NCI-H526 (cell line): ENCODE measurements around the gene COL15A1.

Experiments used
- DNase-seq, 2 experiments: peaks; one replicate each; lab custom pipeline; 2025; lab: John Stamatoyannopoulos, UW

The COL15A1 gene

DNA sequence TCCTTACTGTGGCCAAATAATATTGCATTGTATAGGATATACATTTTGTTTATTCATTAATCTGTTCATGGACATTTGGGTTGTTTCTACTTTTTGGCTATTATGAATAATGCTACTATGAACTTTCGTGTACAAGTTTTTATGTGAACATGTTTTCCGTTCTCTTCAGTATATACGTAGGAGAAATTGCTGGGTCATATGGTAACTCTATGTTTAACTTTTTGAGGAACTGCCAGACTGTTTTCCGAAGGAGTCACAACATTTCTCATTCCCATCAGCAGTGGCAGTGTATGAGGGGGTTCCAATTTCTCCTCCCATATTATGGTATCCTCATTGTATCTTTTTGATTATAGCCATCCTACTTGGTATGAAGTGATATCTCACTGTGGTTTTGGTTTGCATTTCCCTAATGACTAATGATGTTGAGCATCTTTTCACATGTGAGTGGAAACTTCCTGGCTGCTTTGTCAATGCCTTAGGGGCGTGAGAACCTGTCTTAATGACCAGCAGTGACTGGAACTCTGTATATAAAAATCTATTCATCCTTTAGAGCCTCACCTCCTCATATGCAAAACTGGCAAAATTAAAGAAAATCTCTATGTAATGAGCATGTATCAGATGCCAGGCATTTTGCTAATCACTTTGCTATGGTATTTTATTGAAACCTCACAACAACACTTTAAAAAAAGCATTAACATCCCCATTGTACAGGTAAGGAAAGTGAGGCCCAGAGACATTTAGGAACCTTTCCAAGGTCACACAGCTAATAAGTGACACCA lies 113.4 kb downstream of the COL15A1 start:
- DNase-seq = no peak

GRCh38 chr9:99057665-99058625 lies 114.2 kb downstream of the COL15A1 start:
- DNase-seq = no peak

DNA sequence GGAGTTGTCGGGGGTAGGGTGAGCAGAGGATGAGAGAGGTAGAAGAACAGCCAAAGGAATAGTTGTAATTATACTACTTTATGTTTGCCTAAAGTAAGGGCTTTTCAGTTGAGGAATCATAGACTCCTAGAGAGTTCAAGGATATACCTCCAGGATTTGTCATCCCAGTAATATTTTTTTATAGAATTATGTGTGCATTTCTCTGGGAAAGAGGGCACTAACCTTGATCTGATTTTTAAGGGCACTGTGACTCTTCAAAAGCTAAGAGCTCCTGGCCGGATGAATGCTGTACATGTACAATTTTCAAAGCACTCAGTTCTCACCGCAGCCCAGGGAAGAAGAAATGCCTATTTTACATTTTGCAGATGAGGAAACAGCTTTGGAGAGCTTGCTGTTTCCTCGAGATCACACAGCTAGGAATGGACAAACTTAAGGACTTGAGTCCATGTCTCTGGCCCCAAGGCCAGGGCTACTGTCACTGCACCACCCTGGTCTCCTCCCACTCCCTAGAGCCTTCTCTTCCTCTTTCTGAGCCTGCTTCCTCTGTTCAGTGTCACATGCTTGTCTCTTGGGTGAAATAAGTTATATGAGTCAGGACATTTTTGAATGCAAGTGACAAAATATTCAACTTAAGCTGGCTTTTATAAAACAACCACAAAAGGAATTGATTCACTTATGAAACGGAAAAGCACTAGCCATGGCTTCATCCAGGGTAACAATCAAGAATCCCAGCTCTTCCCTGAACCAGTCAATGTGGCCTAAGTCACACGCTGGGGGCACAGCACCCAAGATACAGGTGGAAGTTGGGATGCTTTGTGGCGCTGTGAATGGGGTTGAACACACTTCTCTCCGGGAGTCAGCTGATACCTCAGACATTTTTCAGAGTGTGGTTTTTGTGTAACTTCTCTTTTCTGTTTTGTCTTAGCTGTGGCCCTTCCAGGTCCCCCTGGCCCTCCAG lies 115.5 kb downstream of the COL15A1 start:
- DNase-seq = no peak

- no peak for DNase-seq
Observed at GRCh38 chr9:99060621-99061020, 116.9 kb downstream of the COL15A1 start.

DNA sequence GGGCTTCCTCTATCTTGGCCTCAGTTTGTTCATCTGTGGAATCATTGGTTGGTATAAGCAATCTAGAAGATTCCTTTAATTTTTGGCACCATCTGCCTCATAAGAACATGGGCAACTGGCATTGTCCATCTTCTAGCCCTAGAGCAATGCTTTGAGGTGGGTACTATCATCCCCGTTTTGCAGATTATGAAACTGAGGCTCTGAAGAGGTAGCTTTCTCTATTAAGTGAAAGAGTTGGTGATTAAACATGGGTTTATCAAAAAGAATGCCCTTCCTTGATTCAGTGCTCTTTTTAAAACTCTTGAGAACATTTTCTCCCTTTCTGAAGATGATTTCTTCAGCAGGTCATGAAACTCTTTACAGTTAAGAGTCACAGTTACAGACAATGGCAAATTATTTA lies 118.8 kb downstream of the COL15A1 start:
- no peak for DNase-seq

- DNase-seq = no peak
Observed at GRCh38 chr9:99063522-99063921, 119.8 kb downstream of the COL15A1 start.

- DNase-seq = no peak
Observed at GRCh38 chr9:99066571-99066970, 122.9 kb downstream of the COL15A1 start.

DNA sequence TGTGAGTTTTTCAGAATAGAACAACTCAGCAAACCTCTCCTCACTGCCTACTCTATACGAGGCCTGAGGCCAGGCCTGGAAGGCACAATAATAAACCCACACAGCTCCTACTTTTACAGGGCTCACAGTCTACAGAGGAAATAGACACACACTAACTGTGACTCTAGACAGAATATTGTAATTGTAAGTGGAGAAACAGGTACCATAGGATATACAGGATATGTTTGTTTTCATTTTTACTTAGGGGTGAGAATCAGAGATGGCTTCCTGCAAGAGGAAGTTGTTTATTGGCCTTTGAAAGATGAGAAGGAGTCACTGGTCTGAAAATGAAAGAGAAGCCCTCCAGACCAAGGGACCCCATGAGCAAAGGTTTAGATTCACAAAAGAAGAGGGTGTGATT lies 125.4 kb downstream of the COL15A1 start:
- no peak for DNase-seq

- DNase-seq = no peak
Observed at GRCh38 chr9:99069546-99069945, 125.8 kb downstream of the COL15A1 start.

DNA sequence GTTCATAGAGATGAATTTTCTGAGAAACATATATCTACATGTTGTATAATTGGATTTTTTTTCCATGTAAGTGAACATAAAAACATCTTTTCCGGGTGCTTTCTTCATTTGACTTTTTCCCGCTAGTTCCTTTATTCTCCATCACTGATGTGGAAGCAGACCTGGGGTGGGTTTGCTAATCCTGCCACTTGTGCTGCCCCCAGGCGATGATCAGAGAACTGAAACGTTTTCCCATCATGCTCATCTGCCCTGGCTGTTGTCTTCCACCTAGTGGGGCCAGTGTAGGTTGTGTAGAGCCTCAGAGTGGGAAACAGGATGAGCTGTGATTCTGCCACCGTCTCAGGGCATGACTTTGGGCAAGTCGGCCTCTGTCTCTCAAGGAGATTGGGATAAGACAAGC lies 127.0 kb downstream of the COL15A1 start:
- no peak for DNase-seq

DNA sequence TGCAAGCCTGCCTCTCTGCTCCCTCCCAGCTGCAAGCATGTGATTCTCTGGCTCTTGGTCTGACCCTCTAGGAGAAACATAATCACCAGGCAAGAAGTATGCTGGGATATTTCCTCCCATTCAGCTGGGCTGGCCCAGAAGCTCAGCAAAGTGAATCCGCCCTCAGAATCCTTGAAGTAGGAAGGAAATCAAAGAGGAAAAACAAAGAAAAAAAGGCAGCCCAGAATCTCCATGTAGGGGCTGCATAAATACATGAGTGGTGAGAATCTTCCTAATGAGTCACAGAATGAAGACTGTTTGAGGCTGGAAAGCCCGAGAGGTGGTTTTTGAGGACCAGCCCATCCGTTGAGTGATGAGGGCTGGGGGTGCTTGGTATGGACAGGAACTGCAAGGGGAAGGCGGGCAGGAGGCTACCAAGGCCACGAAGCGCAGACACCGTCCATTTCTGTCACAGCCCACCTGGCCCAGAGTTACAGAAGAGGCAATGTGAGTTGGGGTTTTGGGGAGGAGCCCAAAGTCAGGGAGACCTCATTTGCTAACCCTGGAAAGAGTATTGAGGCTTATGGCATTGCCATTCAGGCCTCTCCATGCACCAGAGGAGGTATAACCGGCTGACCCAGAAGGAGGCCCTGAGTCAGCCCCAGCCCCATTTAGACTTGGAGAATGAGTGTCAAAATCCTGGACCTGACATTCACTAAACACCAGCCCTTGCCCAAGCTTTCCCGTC lies 127.8 kb downstream of the COL15A1 start:
- DNase-seq = no peak

DNA sequence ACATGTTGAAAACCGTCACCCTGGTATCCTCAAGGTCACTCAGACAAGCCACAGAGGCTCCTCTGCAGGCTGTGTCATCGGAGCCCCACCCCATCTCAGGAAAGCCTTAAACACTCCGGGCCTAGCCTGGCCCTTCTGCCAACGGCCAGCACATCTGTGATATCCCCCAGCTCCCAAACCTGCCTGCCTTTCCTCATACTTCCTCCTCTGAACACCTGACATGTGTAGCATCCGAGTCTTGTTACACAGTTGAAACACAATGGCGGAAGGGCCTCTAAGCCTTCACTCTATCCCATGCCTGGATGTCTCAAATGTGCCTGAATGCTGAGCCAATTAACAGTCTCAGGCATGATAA lies 128.3 kb downstream of the COL15A1 start:
- DNase-seq = no peak

GRCh38 chr9:99073347-99073746 lies 129.6 kb downstream of the COL15A1 start:
- no peak for DNase-seq

GRCh38 chr9:99073985-99074901 lies 130.5 kb downstream of the COL15A1 start:
- DNase-seq = no peak

GRCh38 chr9:99074902-99075245 lies 131.2 kb downstream of the COL15A1 start:
- no peak for DNase-seq

DNA sequence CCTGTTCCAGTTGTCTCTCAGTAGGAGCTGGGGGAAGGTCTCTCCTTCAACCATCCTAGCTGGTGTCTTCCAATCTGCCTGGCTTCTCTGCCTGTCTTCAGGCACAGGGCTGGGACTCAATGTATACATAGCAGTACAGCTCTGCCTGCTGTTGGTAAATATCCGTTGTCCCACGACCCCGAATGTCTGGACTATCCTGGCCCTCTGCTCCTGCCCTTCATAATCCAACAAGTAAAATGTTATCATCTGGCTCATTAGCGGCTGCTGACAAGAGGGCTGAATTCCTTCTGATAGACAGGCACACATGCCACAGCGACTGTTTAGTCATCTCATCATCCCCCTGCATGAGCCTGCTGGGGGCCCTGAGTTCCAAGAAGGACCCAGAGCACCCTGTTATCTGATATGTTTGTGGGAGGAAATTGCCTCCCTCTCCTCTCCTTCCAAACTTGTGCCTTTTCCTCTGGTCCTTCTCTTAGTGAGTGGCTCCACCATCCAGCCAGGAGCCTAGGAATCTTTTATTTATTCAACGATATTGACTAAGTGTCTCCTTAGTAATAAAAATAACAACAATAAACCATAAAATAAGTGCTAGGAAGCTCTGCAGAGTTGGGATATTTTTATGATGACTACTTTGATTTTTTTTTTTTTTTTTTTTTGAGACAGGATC lies 131.7 kb downstream of the COL15A1 start:
- DNase-seq = no peak

DNA sequence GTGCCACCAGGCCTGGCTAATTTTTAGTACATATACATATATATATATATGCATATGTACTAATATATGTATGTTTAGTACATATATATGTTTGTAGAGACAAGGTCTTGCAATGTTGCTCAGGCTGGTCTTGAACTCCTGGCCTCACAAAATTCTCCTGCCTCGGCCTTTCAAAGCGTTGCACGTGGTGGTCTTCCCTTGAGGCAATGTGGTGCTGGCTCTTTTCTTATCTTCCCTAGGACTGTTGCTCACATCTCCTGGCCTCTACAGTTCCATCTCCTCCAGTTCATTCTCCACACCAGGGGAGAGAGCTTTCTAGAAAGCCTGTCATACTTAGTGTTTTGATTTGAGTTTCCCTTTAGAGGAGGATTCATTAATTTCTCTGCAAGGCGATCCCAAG lies 132.3 kb downstream of the COL15A1 start:
- no peak for DNase-seq

- no peak for DNase-seq
Observed at GRCh38 chr9:99076483-99077171, 132.9 kb downstream of the COL15A1 start.

DNA sequence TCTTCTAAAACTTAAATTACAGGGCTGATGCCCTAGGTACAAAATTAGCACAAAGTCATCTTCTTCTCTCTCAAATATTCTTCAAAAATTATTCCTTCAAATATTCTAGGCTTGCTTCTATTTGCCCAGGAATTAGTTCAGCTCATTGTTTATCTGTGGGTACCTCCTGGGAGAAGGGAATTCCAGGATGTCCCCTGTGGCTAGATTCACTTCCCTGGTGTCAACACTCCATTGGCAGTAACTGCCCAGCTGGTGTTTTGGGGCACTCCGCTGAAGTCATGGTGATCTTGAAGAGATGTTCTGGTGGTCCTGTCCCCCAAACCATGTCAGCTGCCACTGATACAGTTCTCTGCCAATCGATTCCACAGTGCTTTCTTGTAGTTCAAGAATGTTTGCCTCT lies 135.0 kb downstream of the COL15A1 start:
- DNase-seq = no peak
